Heart left ventricle (tissue), 13 donors: ENCODE measurements around the gene UPP1.

Source experiments
- POLR2A ChIP-seq, 2 donors: fragments of 450-650 bp; IDR thresholded peaks; one replicate each; pipeline ENCODE4 v1.6.1; 2017; ENCODE audit warnings: antibody characterized with exemption in 2 of 2, mild to moderate bottlenecking in 2 of 2, moderate library complexity in 2 of 2
- TF ChIP-seq, protein P1 (sequence below), 12 donors: fragments of 200-600 bp; sonication (generic) in 4 of 12; IDR thresholded peaks; one replicate each; pipeline versions ENCODE4 v1.5.0 to v1.8.0; 2018 to 2022; ENCODE audit warnings: antibody characterized with exemption in 12 of 12, mild to moderate bottlenecking in 5 of 12
- donor health status: ischemic (EF 13 %, LVEDD 7.1; RV severe dilation, severe dysfunction).
- donor health status: DM: no; HTN: yes; CAD: no.
- donor health status: DM: no; HTN: no; CAD: no.
- donor health status: ischemic (EF 25% LVEDD 6.9; RV normal size, moderate dysfunction).
- donor health status: ischemic (EF 25% LVEDD 5.7; RV mildly dilated, moderate dysfunction).
- donor health status: ischemic (EF 35%, LVEDD 5.7; RV mildly dilated, moderate dysfunction).
- donor health status: nonischemic (EF 11% LVEDD 7.7; RV severe dilation, severe dysfunction).
- donor health status: DM: yes; HTN: yes; CAD: no.
- donor health status: PGD.
- donor health status: ischemic (EF 29% LVEDD 5.4; RV normal size, mild dysfunction).
- donor health status: nonischemic (EF 23%, LVEDD 6.1; RV moderate dilation, normal function).

DNA sequence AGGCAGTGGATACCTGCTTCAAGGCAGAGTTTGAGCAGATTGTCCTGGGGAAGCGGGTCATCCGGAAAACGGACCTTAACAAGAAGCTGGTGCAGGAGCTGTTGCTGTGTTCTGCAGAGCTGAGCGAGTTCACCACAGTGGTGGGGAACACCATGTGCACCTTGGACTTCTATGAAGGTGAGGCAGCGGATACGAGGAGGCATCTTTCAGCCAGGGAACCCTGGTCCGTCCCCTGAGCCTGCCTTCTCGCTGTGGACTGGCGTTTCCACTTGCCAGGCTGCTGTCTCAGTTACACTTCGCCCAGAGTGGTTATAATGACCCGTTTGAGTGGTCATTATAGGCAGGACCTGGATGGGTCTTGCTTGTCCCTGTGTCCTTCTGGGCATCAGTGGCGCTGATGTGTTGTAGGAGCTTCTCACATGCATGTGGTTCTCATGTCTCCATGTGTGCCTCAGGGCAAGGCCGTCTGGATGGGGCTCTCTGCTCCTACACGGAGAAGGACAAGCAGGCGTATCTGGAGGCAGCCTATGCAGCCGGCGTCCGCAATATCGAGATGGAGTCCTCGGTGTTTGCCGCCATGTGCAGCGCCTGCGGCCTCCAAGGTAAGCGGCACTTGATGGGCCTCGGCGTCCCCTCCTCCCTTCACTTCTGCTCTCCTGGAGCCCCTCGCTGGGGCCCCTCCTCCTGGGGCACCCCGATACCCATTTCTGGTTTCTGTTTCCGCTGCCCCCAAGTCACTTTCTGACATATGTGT is 18.0 kb downstream of the UPP1 start:
- TF ChIP-seq, protein P1, sequence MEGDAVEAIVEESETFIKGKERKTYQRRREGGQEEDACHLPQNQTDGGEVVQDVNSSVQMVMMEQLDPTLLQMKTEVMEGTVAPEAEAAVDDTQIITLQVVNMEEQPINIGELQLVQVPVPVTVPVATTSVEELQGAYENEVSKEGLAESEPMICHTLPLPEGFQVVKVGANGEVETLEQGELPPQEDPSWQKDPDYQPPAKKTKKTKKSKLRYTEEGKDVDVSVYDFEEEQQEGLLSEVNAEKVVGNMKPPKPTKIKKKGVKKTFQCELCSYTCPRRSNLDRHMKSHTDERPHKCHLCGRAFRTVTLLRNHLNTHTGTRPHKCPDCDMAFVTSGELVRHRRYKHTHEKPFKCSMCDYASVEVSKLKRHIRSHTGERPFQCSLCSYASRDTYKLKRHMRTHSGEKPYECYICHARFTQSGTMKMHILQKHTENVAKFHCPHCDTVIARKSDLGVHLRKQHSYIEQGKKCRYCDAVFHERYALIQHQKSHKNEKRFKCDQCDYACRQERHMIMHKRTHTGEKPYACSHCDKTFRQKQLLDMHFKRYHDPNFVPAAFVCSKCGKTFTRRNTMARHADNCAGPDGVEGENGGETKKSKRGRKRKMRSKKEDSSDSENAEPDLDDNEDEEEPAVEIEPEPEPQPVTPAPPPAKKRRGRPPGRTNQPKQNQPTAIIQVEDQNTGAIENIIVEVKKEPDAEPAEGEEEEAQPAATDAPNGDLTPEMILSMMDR (IDR thresholded peaks at IDR 0.05) = no peak
- TF ChIP-seq POLR2A (IDR thresholded peaks at IDR 0.05) = no peak
